ENCODE measurements around the gene NSDHL.

The NSDHL gene

GRCh38 chrX:152917656-152918579, 87.1 kb downstream of the NSDHL start:
- no peak for DNase-seq

GRCh38 chrX:152918707-152919106, 87.8 kb downstream of the NSDHL start:
- DNase-seq = no peak

Measured in activated CD4-positive, alpha-beta T cell treated with anti-CD3 and anti-CD28 coated beads, Interleukin-2, amount 50 U/mL, for 16 hours (primary cell).